Measurements from ENCODE around the gene ABLIM3. TPM values are rescaled to one million over a fixed set of nuclear protein-coding genes. Genes with fewer than 3 reads are reported as not detected.

Gene ABLIM3
- total RNA-seq, 1 donor from 2014 or later, result 3.7 TPM

DNA sequence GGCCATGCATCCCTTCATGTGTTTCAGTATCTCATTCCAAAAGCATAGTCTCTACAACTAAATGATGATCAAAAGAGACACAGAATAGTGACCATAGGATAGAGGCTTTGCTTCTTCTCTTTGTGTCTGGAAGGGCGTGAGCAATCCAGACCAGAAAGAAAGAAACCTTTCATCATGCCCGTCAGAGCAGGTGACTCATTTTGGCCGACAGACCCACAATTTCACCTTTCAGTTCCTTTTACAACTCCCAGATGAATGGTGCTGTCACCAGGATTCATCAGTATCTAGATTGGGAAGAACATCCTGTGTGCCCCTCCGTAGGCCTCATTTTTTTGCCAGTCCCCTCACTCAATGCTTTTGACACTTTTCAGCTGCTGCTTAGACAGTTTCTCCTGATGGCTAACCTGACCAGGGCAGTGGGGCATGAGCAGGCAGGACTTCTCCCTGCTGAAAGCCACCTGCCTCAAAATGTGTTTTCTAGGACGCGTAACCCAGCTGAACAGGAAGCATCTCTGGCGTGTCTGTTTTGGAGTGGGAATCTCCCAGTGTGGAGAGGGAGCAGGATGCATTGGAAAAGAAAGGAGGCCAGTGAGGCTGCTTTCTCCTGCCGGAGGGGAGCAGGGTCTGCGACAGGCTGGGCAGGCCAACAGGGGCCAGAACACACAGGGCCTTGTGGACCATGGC lies 21.2 kb downstream of the ABLIM3 start:
- TF ChIP-seq, protein P1, sequence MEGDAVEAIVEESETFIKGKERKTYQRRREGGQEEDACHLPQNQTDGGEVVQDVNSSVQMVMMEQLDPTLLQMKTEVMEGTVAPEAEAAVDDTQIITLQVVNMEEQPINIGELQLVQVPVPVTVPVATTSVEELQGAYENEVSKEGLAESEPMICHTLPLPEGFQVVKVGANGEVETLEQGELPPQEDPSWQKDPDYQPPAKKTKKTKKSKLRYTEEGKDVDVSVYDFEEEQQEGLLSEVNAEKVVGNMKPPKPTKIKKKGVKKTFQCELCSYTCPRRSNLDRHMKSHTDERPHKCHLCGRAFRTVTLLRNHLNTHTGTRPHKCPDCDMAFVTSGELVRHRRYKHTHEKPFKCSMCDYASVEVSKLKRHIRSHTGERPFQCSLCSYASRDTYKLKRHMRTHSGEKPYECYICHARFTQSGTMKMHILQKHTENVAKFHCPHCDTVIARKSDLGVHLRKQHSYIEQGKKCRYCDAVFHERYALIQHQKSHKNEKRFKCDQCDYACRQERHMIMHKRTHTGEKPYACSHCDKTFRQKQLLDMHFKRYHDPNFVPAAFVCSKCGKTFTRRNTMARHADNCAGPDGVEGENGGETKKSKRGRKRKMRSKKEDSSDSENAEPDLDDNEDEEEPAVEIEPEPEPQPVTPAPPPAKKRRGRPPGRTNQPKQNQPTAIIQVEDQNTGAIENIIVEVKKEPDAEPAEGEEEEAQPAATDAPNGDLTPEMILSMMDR (IDR thresholded peaks at IDR 0.05; ENCODE audit: insufficient read depth, low read length, severe bottlenecking), result no peak
- no peaks in the 10 kb centered on the region for H3K27me3 ChIP-seq (ENCODE audit: control insufficient read depth, insufficient read depth, low read length)
- no peak overlapping the region for H3K4me3 ChIP-seq (ENCODE audit: low read depth, low read length)
- DNase-seq (ENCODE audit: low read depth) (peak; percentile 69), FAIRE-seq (no peak)
- no peaks in the 10 kb centered on the region for H3K36me3 ChIP-seq (ENCODE audit: control insufficient read depth, insufficient read depth, low read length)

GRCh38 chr5:149164731-149165130 lies 23.4 kb downstream of the ABLIM3 start:
- no peak for FAIRE-seq
- Histone ChIP-seq H3K36me3 (ENCODE audit: control insufficient read depth, insufficient read depth, low read length) (no peaks in the 10 kb centered on the region), H3K4me3 (ENCODE audit: low read depth, low read length) (no peak overlapping the region), H3K27me3 (ENCODE audit: control insufficient read depth, insufficient read depth, low read length) (no peaks in the 10 kb centered on the region)
- no peak for DNase-seq (ENCODE audit: low read depth)
- TF ChIP-seq, protein P1 (IDR thresholded peaks at IDR 0.05; ENCODE audit: insufficient read depth, low read length, severe bottlenecking), result no peak

- Histone ChIP-seq H3K27me3 (ENCODE audit: control insufficient read depth, insufficient read depth, low read length) (no peaks in the 10 kb centered on the region), H3K4me3 (ENCODE audit: low read depth, low read length) (no peak overlapping the region), H3K36me3 (ENCODE audit: control insufficient read depth, insufficient read depth, low read length) (no peaks in the 10 kb centered on the region)
- FAIRE-seq, result no peak
- TF ChIP-seq, protein P1 (IDR thresholded peaks at IDR 0.05; ENCODE audit: insufficient read depth, low read length, severe bottlenecking), result no peak
- peak; percentile 48 for DNase-seq (ENCODE audit: low read depth)
Measured at GRCh38 chr5:149166128-149166527, 24.8 kb downstream of the ABLIM3 start.

GRCh38 chr5:149166591-149167100 lies 25.4 kb downstream of the ABLIM3 start:
- DNase-seq (ENCODE audit: low read depth) (no peak), FAIRE-seq (no peak)
- Histone ChIP-seq H3K36me3 (ENCODE audit: control insufficient read depth, insufficient read depth, low read length) (no peaks in the 10 kb centered on the region), H3K4me3 (ENCODE audit: low read depth, low read length) (no peak overlapping the region), H3K27me3 (ENCODE audit: control insufficient read depth, insufficient read depth, low read length) (no peaks in the 10 kb centered on the region)
- TF ChIP-seq, protein P1 (IDR thresholded peaks at IDR 0.05; ENCODE audit: insufficient read depth, low read length, severe bottlenecking), result no peak

- Histone ChIP-seq H3K27me3 (ENCODE audit: control insufficient read depth, insufficient read depth, low read length) (no peaks in the 10 kb centered on the region), H3K36me3 (ENCODE audit: control insufficient read depth, insufficient read depth, low read length) (no peaks in the 10 kb centered on the region), H3K4me3 (ENCODE audit: low read depth, low read length) (no peak overlapping the region)
- DNase-seq (ENCODE audit: low read depth) (no peak), FAIRE-seq (no peak)
- TF ChIP-seq, protein P1 (IDR thresholded peaks at IDR 0.05; ENCODE audit: insufficient read depth, low read length, severe bottlenecking), result no peak
Measured at GRCh38 chr5:149168276-149168906, 27.1 kb downstream of the ABLIM3 start.
